HG02885 (cell line): Measurements from ENCODE around the gene UNC80.
"Not testable (repeated sequence)": the region's sequence is repeated elsewhere in the genome, so short reads cannot be mapped to it uniquely, and the experiment has no call there.

Source experiments
- ATAC-seq: cut with Tn5 transposase; IDR thresholded peaks from one replicate; pipeline ENCODE4 v1.9.1; 2021; ENCODE audit warnings: mild to moderate bottlenecking; ENCODE audit not compliant: unreplicated experiment, poor library complexity

UNC80 gene

DNA sequence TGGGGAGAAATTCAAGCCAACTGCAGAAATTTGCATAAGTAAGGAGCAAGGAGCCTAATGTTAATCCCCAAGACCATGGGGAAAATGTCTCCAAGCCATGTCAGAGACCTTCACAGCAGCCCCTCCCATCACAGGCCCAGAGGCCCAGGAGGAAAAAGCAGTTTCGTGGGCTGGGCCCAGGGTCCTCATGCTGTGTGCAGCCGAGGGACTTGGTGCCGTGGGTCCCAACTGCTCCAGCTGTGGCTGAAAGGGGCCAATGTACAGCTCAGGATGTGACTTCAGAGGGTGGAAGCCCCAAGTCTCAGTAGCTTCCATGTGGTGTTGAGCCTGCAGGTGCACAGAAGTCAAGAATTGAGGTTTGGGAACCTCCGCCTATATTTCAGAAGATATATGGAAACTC lies 23.8 kb downstream of the UNC80 start:
- not testable (repeated sequence) for ATAC-seq

DNA sequence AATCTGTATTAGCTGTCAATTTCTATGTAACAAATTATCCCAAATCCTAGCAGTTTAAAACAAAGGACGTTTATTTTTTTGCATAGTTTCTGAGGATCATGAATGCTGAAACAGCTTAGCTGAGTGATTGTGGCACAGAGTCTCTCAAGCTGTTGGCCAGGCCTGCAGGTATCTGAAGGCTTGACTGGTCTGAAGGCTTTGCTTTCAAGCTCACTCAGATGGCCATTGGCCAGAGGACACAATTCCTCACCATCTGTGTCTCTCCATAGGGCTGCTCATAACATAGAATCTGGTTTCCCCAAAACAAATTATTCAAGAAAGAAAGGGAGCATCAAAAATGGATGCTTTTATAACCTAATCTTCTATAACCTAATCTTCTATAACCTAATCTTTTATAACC lies 33.7 kb downstream of the UNC80 start:
- ATAC-seq: no peak

DNA sequence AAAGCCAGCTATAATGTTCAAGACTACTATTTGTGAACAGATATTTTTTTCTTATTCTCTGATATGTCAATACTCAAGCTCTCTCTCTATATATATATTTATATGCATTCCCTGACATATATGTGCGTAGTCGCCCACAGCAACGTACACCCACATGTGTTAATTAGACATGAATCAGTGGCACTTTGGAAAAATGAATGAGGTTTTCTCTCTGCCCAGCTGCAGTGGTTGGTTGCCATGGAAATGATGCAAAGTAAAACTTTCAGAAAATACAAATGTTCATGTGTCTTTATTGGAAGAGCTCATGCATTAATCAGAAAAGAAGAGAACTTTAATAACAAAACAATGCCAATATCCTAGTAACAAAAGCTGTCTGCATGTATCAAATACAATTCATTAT lies 34.7 kb downstream of the UNC80 start:
- no peak for ATAC-seq

DNA sequence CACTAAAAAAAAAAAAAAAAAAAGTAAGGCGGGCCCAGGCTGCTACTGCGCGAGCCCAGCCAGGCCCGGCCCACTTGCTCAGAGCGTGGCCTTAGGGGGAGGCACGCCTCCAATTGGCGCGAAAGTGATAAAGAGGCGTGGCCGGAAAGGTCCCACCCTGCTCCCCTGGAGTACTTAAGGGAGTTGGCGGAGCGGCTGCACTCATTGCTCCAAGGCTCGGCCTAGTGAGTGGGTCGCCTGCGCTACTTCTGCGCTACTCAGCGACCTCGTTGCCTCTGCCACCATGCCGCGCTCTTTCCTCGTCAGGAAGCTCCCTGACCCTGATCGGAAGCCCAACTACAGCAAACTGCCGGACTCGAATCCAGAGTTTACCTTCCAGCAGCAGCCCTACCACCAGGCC lies 36.9 kb downstream of the UNC80 start:
- ATAC-seq: no peak

DNA sequence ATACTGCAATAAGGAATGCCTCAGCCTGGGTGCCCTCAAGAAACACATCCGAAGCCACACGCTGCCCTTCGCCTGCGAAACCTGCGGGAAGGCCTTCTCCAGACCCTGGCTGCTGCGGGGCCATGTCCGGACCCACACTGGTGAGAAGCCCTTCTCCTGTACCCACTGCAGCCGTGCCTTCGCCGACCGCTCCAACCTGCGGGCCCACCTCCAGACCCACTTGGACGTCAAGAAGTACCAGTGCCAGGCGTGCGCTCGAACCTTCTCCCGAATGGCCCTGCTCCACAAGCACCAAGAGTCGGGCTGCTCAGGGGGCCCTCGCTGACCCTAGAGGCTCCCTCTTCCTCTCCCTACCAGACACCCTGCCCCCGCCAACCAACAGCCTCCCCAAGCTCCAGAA lies 37.6 kb downstream of the UNC80 start:
- ATAC-seq: no peak

DNA sequence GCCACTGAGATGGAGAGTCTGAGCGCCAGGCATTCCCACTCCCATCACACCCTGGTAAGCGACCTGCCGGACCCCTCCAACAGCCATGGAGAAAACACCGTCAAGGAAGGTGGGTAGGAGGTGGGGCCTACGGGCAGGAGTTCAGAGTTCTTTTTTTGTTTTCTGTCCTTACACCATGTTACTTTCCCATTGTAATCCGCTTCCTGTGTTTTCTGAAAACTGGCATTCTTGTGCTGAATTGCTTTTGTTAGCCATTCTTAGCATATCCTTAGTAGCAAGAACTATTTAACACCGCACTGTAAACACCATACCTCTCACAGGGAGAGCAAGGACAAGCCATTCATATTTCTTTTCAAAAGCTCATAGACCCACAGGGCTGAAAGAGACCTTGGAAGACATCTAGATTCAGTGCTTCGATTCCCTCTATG lies 46.2 kb downstream of the UNC80 start:
- ATAC-seq: no peak

DNA sequence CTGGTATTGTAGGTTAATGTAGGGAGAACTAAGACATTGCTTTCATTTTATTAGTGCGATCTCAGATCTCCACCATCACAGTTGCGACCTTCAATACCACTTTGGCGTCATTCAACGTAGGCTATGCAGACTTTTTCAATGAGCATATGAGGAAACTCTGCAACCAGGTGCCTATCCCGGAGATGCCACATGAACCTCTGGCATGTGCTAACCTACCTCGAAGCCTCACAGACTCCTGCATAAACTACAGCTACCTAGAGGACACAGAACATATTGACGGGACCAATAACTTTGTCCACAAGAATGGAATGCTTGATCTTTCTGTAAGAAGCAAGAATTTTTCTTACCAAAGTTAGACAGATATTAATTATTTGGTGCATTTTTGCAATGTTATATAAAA lies 47.3 kb downstream of the UNC80 start:
- ATAC-seq: no peak

DNA sequence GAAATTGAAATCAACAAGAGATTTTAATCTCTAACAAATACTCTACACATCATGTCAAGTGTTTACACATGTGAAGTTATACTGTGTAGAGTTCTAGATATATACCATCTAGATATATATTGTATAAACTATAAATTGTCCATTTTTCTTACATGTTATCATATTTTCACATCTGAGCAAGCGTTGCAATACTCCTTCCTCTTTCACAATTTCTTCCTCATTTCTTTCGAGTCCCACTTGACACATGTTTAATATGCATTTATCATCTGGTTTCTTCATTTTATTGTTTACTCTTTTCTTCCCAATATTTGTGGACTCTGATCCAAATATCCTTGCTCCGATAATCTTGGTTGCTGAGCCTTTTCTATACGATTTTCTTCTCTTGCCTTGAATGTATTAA lies 50.2 kb downstream of the UNC80 start:
- ATAC-seq: no peak

DNA sequence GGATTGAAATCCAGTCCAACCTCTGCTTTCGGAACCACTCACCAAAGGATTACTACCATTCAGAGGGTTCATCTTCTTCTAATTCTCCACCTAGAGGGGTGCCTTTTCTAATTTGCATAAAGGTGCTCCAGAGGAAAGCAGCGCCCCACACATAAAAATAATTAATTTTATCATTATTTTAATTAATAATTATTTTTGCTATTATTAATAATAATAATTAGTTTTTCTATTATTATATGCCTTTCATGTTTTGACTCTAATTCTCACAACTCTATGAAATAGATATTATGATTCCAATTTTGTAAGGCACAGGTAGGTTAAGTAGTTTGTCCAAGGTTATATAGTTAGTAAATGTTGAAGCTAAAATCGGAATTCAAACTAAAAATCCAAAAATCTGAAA lies 51.9 kb downstream of the UNC80 start:
- no peak for ATAC-seq

DNA sequence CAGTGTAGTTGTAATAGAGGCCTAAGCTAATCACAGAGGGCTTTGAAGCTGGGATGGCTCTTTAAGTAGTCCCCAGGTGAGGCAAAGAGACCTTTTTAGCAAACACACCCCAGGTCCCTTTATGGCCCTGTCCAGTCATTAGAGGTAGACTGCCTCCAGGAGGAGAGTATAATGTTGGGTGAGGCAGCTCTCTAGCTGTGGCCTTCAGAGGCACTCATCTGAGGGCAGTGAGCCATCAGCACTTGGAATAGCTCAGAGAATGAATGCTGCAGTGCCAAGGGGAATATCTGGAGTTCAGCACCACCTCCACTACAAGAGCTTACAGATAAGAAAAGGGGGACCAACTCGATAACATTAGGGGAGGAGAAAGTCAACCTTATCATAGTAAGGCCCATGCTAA lies 52.8 kb downstream of the UNC80 start:
- ATAC-seq: no peak

DNA sequence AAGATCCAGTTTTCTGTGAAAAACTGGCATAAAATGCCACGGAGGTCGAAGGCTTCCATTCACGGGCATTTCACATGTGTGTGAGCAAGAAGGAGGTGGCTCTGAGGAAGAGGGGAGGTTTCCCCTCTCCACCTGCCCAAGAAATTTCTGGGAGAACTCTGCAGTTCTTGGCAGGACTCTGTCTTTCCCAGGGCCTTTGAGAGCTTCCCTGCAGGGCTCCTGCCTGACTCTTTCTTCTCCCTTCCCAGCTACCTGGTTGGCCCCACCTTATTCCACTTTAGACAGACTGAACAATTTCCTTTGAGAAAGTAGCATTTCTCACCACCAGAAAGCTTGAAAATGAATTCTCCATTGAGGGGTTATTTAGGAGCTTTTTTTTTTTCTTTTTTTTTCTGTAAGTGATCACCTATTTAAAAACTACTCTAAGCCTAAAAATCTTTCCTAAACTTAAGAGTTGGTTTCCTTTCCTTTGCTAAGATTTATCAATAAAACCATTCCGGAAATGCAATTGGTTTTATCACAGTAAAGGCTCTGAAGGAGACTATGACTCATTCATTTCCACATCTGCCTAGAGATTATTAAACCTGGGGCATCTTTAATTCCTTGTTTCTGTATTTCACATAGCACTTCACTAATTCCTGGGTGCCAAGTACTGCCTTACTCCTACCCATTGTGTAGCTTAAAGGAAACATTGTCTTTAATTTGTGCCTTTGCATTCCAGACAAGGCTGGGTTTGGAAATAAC lies 59.3 kb downstream of the UNC80 start:
- no peak for ATAC-seq

DNA sequence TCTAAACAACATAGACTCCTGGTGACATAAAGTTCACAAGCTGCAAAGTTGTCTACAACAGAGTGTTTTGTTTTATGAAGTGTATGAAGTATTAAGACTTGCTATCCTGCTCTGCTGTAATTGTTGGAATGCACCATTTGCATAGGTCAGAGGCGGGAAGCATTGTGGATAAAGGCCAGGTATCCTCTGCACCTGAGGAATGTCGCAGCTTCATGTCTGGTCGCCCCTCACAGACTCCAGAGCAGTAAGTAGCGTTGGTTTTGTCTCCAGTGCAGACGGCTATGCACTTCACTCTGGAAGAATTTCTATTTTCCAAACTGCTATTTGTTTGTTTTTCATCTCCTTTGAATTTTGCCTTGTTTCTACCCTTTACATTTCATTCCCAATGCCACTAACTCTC lies 63.1 kb downstream of the UNC80 start:
- no peak for ATAC-seq

DNA sequence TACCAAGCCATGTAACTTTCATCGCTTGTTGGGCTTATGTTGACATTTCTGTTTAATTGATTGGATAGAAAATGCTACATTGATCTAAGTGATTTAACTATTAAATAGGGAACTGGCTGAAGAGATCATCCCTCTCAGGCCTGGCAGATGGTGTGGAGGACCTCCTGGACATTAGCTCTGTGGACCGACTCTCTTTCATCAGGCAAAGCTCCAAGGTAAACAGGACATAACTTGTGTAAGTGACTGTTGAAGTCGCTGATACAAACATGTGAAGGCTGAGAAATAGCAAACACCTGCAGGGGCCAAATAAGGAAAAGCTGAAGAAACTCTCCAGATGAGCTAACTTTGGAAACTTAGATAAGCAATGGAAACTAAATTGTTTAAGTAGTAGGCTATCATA lies 68.8 kb downstream of the UNC80 start:
- ATAC-seq: no peak

DNA sequence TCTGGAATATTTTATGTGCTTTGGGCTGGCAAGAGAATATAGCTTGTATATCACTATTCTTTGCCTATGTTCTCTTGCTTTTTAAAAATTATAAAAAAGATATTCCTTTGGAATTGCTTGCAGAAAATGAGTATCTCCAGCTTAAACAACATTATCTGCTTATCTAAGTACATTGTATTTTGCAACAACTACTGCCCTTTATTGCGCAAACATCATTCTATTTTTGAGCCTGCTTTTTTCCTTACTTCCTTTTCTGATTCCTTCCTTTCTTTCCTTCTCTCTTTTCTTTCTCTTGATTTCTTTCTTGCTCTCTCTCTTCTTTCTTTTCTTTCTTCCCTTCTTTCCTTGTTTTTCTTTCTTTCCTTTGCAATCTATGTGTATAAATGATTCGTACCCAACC lies 74.0 kb downstream of the UNC80 start:
- ATAC-seq: no peak

DNA sequence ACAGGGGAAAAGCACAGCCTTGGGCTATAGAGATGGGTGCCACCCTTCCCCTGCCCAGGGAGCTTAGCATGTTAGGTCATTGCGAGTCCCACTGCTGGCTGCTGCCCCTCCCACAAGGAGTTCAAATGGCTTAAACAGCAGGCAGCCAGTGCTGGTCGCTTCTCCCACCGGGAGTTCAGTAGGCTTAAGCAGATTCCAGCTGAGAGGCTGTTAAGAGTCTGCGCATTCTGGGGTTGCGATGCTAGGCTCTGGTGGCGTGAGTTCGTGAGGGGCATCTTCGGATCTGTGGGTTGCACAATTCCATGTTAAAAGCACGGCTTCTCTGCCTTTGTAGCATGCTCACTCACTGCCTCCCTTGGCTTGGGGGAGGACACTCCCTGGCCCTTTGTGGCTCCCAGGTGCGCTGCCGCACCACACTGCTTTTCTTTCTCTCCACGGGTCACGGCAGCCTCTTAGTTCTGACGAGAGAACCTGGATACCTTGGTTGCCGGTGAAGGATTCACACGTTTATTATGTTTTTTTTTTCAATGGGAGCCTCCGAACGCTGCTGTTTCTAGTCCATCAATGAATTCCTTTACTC lies 93.2 kb downstream of the UNC80 start:
- ATAC-seq: no peak

DNA sequence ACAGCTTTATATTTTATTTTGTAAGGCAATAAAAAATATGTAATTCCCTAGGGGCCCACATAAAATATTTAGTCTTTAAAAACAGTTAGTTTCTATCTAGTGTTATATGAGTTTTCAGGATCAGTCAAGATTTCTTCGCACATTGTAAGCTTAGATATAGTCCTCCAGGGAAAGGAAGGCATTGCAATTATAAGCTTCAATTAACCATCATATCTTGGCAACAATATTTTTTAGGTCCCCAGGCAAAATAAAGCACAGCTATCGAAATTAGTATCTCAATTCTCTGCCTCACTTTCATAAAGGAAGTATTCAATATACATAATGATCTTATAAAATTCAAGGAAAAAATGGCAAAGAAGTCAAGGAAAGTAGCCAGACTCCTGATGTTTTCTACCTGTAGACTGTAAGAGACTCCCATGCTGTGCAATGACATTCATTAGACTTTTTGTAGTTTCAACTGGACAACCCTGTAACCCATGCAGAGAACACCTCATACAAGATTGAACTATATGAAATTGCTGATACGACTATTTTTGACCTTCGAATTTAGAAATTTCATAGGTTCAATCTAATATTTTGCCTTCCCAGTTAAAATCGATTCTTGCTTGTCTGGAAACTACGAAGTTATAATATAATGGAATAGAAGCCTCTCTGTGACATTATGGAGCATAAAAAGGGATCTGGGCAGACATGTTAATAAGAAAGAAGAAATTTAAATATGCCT lies 96.8 kb downstream of the UNC80 start:
- ATAC-seq: no peak

DNA sequence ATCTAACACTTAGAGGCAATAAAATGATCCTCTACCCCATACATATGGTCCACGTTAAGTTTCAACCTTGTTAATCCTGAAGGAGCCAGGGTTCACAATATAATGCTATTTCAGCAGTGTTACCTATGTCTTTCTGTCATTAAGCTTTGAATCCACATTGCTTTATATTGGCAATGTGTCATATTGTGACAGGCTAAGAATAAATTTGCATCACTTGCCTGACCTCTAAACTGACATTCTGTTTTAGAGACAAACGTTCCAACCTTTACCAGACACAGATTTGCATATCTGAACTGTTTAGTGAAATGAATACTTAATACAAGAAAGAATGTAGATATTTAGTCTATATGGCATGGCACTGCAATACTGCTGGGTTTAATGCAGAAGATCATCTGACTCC lies 98.4 kb downstream of the UNC80 start:
- ATAC-seq: no peak

DNA sequence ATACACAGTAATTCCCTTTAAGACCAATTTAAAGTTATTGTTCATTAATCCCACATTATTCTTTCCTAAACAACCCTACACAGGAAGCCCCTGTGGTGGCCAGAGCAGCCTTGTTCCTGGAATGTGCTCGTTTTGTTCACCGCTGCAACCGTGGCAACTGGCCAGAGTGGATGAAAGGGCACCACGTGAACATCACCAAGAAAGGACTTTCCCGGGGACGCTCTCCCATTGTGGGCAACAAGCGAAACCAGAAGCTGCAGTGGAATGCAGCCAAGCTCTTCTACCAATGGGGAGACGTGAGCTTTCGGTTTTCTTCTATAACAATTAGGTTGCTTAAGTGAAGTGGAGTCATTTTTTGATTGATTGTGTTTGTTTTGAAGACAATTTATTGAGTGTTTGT lies 101.0 kb downstream of the UNC80 start:
- ATAC-seq: no peak

DNA sequence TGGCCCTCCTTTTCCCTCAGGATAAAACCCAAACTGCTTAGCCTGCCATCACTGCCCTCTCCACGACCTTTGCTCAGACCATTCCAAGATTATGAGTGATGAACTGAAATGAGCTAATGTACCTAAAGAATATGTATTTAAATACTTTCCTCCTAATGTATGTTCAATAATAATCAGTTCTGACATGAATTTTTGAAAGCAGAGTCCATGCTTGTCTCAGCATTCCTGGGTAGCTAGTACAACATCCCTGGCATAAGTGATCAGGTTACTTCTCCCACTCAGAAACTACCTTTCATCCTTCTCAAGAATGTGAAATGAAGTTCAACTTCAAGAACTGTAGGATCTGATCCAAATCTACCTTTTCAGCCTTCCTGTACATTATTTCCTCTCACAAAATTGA lies 103.6 kb downstream of the UNC80 start:
- ATAC-seq: no peak

DNA sequence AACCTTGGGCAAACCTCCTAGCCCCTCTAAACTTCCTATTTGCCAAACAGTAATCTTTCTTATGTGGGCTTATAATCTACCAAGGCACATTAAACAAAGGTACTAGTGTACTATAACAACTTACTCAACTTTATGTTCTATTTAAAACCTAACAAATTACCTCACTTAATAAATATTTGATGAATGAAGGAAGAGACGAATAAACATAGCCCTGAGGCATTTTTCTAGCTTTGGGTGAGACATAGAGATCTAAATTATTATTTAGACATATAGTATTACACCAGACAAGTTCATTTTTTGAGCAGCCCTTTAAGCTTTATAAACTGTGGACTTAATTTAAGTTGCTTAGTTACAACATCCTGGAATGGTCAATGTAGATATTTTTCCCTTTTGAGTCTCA lies 104.6 kb downstream of the UNC80 start:
- no peak for ATAC-seq

DNA sequence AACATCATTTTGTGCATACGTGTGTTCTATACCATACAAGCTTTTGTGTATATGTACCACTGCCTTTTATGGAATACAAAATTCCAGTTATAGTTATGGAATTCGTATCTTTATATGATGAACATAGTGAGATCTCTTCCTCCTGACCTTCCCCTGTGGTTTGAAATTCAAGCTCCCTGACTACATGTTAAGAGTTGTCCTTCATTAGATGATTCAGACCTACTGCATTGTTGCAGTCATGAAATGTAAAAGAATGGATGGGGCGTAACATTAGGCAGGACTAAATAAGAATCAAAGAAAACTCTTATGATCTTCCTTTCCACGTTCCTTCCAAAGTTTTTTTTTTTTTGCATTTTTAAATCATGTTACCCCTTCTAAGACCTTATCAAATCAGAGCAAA lies 107.1 kb downstream of the UNC80 start:
- no peak for ATAC-seq

DNA sequence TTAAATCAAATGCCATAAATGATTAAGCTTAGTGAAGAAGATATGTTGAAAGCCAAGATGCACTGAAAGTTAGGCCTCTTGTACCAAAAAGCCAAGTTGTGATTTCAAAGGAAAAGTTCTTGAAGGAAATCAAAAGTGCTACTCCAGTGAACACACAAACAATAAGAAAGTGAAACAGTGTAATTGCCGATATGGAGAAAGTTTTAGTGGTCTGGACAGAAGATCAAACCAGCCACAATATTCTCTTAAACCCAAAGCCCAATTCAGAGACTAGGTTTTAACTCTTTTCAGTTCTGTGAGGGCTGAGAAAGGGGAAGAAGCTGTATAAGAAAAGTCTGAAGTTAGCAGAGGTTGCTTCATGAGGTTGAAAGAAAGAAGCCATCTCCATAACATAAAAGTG lies 129.0 kb downstream of the UNC80 start:
- ATAC-seq: no peak
